PC-3 (cell line): ENCODE results near the gene OR10A5. TPM values are rescaled to one million over a fixed set of nuclear protein-coding genes. Genes with fewer than 3 reads are reported as not detected.

Experiments
- ATAC-seq: fragments of 200-7000 bp; cut with Tn5 transposase; 2 replicates; pipeline ENCODE4 v1.9.1; 2020; ENCODE audit warnings: mild to moderate bottlenecking, moderate library complexity
- BruUV-seq: library from RNA; stranded (reverse); fragments of 400-500 nt; replicated peaks from 2 replicates; lab custom pipeline; 2021; lab: Mats Ljungman, UMichigan
- CTCF ChIA-PET: fragments of 300-600 bp; sonication (Branson Sonifier 250); formaldehyde crosslinking; loops from one replicate; lab custom pipeline; 2022; ENCODE audit warnings: antibody characterized with exemption; lab: Charles Lee
- POLR2A ChIA-PET: fragments of 300-600 bp; sonication (Branson Sonifier 250); formaldehyde crosslinking; loops from one replicate; lab custom pipeline; 2022; ENCODE audit warnings: antibody characterized with exemption; ENCODE audit not compliant: unreplicated experiment; lab: Charles Lee
- DNase-seq: peaks from one replicate; pipeline ENCODE4 v3.0.0-alpha.2; 2015
- H2AFZ ChIP-seq: fragments of 300-600 bp; sonication (generic); 2 replicates; pipeline ENCODE4 v1.6.0; 2016; ENCODE audit warnings: antibody characterized with exemption, low read length
- H3F3A ChIP-seq: fragments of 300-600 bp; sonication (generic); one replicate; pipeline ENCODE4 v1.6.0; 2017; ENCODE audit warnings: antibody characterized with exemption, low read length, control low read depth, mild to moderate bottlenecking; ENCODE audit not compliant: unreplicated experiment
- H3K27ac ChIP-seq: fragments of 300-600 bp; sonication (generic); 2 replicates; pipeline ENCODE4 v1.5.1; 2016; ENCODE audit warnings: mild to moderate bottlenecking, low read length
- H3K27me3 ChIP-seq: fragments of 300-600 bp; sonication (generic); 2 replicates; pipeline ENCODE4 v1.6.1; 2016; ENCODE audit warnings: low read length, mixed read lengths
- H3K36me3 ChIP-seq: fragments of 300-600 bp; sonication (generic); 2 replicates; pipeline ENCODE4 v1.6.1; 2016; ENCODE audit warnings: low read depth, mixed run types, low read length, mixed read lengths
- H3K4me1 ChIP-seq: fragments of 300-600 bp; sonication (generic); 2 replicates; pipeline ENCODE4 v1.5.1; 2016; ENCODE audit warnings: low read length; ENCODE audit not compliant: insufficient read depth
- H3K4me2 ChIP-seq: fragments of 300-600 bp; sonication (generic); 2 replicates; pipeline ENCODE4 v1.6.0; 2016; ENCODE audit warnings: low read length
- H3K4me3 ChIP-seq: fragments of 300-600 bp; sonication (generic); 2 replicates; pipeline ENCODE4 v1.5.1; 2016; ENCODE audit warnings: mild to moderate bottlenecking, low read length, mixed read lengths
- H3K79me2 ChIP-seq: fragments of 300-600 bp; sonication (generic); 2 replicates; pipeline ENCODE4 v1.6.1; 2017; ENCODE audit warnings: low read length, mixed read lengths
- H3K9ac ChIP-seq: fragments of 300-600 bp; sonication (generic); 2 replicates; pipeline ENCODE4 v1.6.0; 2016; ENCODE audit warnings: mild to moderate bottlenecking, low read length
- H3K9me2 ChIP-seq: fragments of 300-600 bp; sonication (generic); replicated peaks from 2 replicates; pipeline ENCODE4 v1.6.1; 2016; ENCODE audit warnings: mixed run types, low read length, mixed read lengths
- H3K9me3 ChIP-seq: fragments of 300-600 bp; sonication (generic); 2 replicates; pipeline ENCODE4 v1.6.1; 2016; ENCODE audit warnings: low read length, mixed read lengths
- H4K20me1 ChIP-seq: fragments of 300-600 bp; sonication (generic); 2 replicates; pipeline ENCODE4 v1.6.1; 2016; ENCODE audit warnings: low read length, mixed read lengths
- EZH2 ChIP-seq: fragments of 300-600 bp; sonication (generic); IDR thresholded peaks from one replicate; pipeline ENCODE4 v1.6.1; 2017; ENCODE audit warnings: antibody characterized with exemption, mild to moderate bottlenecking, low read length; ENCODE audit not compliant: unreplicated experiment
- EZH2phosphoT487 ChIP-seq: fragments of 300-600 bp; sonication (generic); IDR thresholded peaks from 2 replicates; pipeline ENCODE4 v1.6.1; 2018; ENCODE audit warnings: mild to moderate bottlenecking, antibody characterized with exemption, low read length, borderline replicate concordance
- intact Hi-C: fragments of 100-400 bp; cut with micrococcal nuclease; formaldehyde crosslinking; loops from 2 replicates; pipeline ENCODE4 v1.9.0; 2023
- total RNA-seq: library from RNA; depleted of rRNA; stranded (reverse); fragments of >200 nt; gene quantifications from 2 replicates; pipeline ENCODE4 v1.2.3, GENCODE V29; 2014
- TF ChIP-seq, protein P1 (sequence below): fragments of 300-600 bp; sonication (generic); conservative IDR thresholded peaks from 2 replicates; pipeline ENCODE4 v1.5.1; 2017; ENCODE audit warnings: antibody characterized with exemption, low read depth, mild to moderate bottlenecking, low read length

The OR10A5 gene
- total RNA-seq, 1 experiment from 2014 or later, result not detected

DNA sequence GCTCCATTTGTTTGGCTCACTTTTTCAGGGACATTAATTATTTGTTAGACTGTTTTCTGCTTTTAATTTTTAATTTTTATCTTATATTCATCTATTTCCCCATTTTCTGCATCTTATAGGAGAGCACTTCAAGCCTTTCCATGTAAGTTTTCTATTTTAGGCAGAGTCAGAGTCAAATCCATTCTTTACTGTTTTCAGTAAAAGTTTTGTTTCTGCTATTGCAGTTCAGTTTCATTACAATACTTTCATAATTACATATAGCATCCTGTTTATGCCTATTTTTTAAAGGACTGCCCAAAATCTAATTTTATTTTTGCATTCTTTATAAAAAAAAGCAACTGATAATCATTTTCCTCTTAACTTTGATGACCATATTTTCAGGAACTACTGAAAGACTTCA, 3.8 kb upstream of the OR10A5 start:
- Histone ChIP-seq H3K9me2 (no peaks in the 10 kb centered on the region), H3K27ac (no peak overlapping the region), H4K20me1 (no peaks in the 10 kb centered on the region), H3K4me3 (no peak overlapping the region), H3K79me2 (no peaks in the 10 kb centered on the region), H2AFZ (no peak overlapping the region), H3K36me3 (no peaks in the 10 kb centered on the region), H3K4me2 (no peak overlapping the region), H3K27me3 (no peaks in the 10 kb centered on the region), H3K9ac (no peak overlapping the region), H3K4me1 (no peaks in the 10 kb centered on the region), H3F3A (no peaks in the 10 kb centered on the region), H3K9me3 (no peaks in the 10 kb centered on the region)
- ChIA-PET POLR2A (no interaction called here), CTCF (no interaction called here)
- no peak for ATAC-seq
- no peak for DNase-seq
- TF ChIP-seq EZH2 (no peak), EZH2phosphoT487 (no peak)
- TF ChIP-seq, protein P1, sequence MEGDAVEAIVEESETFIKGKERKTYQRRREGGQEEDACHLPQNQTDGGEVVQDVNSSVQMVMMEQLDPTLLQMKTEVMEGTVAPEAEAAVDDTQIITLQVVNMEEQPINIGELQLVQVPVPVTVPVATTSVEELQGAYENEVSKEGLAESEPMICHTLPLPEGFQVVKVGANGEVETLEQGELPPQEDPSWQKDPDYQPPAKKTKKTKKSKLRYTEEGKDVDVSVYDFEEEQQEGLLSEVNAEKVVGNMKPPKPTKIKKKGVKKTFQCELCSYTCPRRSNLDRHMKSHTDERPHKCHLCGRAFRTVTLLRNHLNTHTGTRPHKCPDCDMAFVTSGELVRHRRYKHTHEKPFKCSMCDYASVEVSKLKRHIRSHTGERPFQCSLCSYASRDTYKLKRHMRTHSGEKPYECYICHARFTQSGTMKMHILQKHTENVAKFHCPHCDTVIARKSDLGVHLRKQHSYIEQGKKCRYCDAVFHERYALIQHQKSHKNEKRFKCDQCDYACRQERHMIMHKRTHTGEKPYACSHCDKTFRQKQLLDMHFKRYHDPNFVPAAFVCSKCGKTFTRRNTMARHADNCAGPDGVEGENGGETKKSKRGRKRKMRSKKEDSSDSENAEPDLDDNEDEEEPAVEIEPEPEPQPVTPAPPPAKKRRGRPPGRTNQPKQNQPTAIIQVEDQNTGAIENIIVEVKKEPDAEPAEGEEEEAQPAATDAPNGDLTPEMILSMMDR, result no peak
- no TSS peak for BruUV-seq
- intact Hi-C loops, result no loop called here

GRCh38 chr11:6843670-6844069, 1.8 kb upstream of the OR10A5 start:
- H2AFZ ChIP-seq, result no peak overlapping the region
- TF ChIP-seq EZH2phosphoT487 (no peak), EZH2 (no peak)
- TF ChIP-seq, protein P1, result no peak
- H3K4me1 ChIP-seq, result no peaks in the 10 kb centered on the region
- no peak for ATAC-seq
- H3K36me3 ChIP-seq, result no peaks in the 10 kb centered on the region
- H3K4me2 ChIP-seq, result no peak overlapping the region
- H3K27me3 ChIP-seq, result no peaks in the 10 kb centered on the region
- intact Hi-C loops, result no loop called here
- ChIA-PET CTCF (no interaction called here), POLR2A (no interaction called here)
- DNase-seq, result no peak
- no peak overlapping the region for H3K4me3 ChIP-seq
- H3F3A ChIP-seq, result no peaks in the 10 kb centered on the region
- no peak overlapping the region for H3K27ac ChIP-seq
- H3K9me3 ChIP-seq, result no peaks in the 10 kb centered on the region
- no peaks in the 10 kb centered on the region for H4K20me1 ChIP-seq
- H3K79me2 ChIP-seq, result no peaks in the 10 kb centered on the region
- H3K9ac ChIP-seq, result no peak overlapping the region
- H3K9me2 ChIP-seq, result no peaks in the 10 kb centered on the region
- BruUV-seq, result no TSS peak

- H3K36me3 ChIP-seq, result no peaks in the 10 kb centered on the region
- no peak overlapping the region for H3K4me3 ChIP-seq
- no peak for ATAC-seq
- H3K79me2 ChIP-seq, result no peaks in the 10 kb centered on the region
- TF ChIP-seq, protein P1, result no peak
- TF ChIP-seq EZH2 (no peak), EZH2phosphoT487 (no peak)
- no peak overlapping the region for H3K27ac ChIP-seq
- no peaks in the 10 kb centered on the region for H3K4me1 ChIP-seq
- no peaks in the 10 kb centered on the region for H3K9me2 ChIP-seq
- H3K27me3 ChIP-seq, result no peaks in the 10 kb centered on the region
- POLR2A ChIA-PET, result no interaction called here
- H3K4me2 ChIP-seq, result no peak overlapping the region
- no peaks in the 10 kb centered on the region for H4K20me1 ChIP-seq
- CTCF ChIA-PET, result no interaction called here
- no peak overlapping the region for H3K9ac ChIP-seq
- no peak overlapping the region for H2AFZ ChIP-seq
- no peaks in the 10 kb centered on the region for H3K9me3 ChIP-seq
- intact Hi-C loops, result no loop called here
- BruUV-seq, result no TSS peak
- no peaks in the 10 kb centered on the region for H3F3A ChIP-seq
- no peak for DNase-seq
Observed at GRCh38 chr11:6844356-6844755, 1.1 kb upstream of the OR10A5 start.
